ENCODE results near the gene SYNRG. TPM values are rescaled to one million over a fixed set of nuclear protein-coding genes. Genes with fewer than 3 reads are reported as not detected.

Gene SYNRG
- total and polyA plus RNA-seq, 2 of the 13 experiments (the other 11 are each of a cell fraction or from before 2014, with no cell fraction given), result 7.3 to 8.7 TPM

DNA sequence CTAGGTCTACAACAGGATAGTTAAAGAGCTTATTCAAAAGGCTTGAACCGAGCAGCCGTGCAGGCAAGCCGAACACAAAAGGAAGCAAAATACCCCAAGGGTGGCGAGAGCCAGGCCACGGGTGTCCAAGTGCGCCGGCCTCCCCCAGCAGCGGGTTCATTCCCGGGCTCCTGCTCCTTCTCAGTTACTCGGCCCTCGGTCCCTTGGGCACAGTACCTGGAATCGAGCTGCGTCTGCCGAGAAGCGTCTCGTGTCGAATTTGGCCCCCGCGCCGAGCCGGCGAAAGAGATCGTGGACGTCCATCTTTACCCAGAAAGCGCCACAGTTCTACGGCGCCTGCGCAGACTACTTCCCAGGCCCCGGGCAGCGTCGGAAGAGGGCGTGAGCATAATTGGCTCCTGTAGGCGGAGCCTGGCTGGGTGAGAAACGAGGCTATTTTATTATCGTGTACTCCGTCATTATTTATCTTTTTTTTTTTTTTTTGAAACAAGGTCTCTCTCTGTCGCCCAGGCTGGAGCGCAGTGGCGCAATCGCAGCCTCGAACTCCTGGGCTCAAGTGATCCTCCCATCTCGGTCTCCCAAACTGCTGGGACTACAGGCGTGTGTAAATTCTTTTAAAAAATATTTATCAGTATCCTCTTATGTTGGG lies 34.0 kb upstream of the SYNRG start, which contains the start of gene DDX52 (continued):
- TF ChIP-seq GLI4 (CRISPR knock-in tag; IDR thresholded peaks at IDR 0.05; ENCODE audit: borderline replicate concordance), result no peak
- TF ChIP-seq, protein P1, sequence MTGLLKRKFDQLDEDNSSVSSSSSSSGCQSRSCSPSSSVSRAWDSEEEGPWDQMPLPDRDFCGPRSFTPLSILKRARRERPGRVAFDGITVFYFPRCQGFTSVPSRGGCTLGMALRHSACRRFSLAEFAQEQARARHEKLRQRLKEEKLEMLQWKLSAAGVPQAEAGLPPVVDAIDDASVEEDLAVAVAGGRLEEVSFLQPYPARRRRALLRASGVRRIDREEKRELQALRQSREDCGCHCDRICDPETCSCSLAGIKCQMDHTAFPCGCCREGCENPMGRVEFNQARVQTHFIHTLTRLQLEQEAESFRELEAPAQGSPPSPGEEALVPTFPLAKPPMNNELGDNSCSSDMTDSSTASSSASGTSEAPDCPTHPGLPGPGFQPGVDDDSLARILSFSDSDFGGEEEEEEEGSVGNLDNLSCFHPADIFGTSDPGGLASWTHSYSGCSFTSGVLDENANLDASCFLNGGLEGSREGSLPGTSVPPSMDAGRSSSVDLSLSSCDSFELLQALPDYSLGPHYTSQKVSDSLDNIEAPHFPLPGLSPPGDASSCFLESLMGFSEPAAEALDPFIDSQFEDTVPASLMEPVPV (CRISPR knock-in tag; IDR thresholded peaks at IDR 0.05), result no peak
- peak; percentile 60 for TF ChIP-seq SPEN (CRISPR knock-in tag; IDR thresholded peaks at IDR 0.05; ENCODE audit: low read depth)
- TF ChIP-seq, protein P2, sequence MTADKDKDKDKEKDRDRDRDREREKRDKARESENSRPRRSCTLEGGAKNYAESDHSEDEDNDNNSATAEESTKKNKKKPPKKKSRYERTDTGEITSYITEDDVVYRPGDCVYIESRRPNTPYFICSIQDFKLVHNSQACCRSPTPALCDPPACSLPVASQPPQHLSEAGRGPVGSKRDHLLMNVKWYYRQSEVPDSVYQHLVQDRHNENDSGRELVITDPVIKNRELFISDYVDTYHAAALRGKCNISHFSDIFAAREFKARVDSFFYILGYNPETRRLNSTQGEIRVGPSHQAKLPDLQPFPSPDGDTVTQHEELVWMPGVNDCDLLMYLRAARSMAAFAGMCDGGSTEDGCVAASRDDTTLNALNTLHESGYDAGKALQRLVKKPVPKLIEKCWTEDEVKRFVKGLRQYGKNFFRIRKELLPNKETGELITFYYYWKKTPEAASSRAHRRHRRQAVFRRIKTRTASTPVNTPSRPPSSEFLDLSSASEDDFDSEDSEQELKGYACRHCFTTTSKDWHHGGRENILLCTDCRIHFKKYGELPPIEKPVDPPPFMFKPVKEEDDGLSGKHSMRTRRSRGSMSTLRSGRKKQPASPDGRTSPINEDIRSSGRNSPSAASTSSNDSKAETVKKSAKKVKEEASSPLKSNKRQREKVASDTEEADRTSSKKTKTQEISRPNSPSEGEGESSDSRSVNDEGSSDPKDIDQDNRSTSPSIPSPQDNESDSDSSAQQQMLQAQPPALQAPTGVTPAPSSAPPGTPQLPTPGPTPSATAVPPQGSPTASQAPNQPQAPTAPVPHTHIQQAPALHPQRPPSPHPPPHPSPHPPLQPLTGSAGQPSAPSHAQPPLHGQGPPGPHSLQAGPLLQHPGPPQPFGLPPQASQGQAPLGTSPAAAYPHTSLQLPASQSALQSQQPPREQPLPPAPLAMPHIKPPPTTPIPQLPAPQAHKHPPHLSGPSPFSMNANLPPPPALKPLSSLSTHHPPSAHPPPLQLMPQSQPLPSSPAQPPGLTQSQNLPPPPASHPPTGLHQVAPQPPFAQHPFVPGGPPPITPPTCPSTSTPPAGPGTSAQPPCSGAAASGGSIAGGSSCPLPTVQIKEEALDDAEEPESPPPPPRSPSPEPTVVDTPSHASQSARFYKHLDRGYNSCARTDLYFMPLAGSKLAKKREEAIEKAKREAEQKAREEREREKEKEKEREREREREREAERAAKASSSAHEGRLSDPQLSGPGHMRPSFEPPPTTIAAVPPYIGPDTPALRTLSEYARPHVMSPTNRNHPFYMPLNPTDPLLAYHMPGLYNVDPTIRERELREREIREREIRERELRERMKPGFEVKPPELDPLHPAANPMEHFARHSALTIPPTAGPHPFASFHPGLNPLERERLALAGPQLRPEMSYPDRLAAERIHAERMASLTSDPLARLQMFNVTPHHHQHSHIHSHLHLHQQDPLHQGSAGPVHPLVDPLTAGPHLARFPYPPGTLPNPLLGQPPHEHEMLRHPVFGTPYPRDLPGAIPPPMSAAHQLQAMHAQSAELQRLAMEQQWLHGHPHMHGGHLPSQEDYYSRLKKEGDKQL (CRISPR knock-in tag; IDR thresholded peaks at IDR 0.05; ENCODE audit: low read depth), result no peak
- no peak for TF ChIP-seq RFX1 (IDR thresholded peaks at IDR 0.05)
- TF ChIP-seq ZMYM3 (CRISPR knock-in tag; IDR thresholded peaks at IDR 0.05), result peak; percentile 58; the same call in 1 of the 2 replicates
- TF ChIP-seq, protein P3, sequence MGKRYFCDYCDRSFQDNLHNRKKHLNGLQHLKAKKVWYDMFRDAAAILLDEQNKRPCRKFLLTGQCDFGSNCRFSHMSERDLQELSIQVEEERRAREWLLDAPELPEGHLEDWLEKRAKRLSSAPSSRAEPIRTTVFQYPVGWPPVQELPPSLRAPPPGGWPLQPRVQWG (CRISPR knock-in tag; IDR thresholded peaks at IDR 0.05; ENCODE audit: borderline replicate concordance, low read depth), result no peak
- no peak for TF ChIP-seq ZSCAN9 (CRISPR knock-in tag; IDR thresholded peaks at IDR 0.05; ENCODE audit: borderline replicate concordance)
- TF ChIP-seq ZNF775 (CRISPR knock-in tag; IDR thresholded peaks at IDR 0.05; ENCODE audit: borderline replicate concordance), result no peak
- no peak for TF ChIP-seq ZNF780A (CRISPR knock-in tag; IDR thresholded peaks at IDR 0.05)
- no peak for TF ChIP-seq NR2F2 (IDR thresholded peaks at IDR 0.05; ENCODE audit: borderline replicate concordance, low read depth)
- TF ChIP-seq, protein P4, sequence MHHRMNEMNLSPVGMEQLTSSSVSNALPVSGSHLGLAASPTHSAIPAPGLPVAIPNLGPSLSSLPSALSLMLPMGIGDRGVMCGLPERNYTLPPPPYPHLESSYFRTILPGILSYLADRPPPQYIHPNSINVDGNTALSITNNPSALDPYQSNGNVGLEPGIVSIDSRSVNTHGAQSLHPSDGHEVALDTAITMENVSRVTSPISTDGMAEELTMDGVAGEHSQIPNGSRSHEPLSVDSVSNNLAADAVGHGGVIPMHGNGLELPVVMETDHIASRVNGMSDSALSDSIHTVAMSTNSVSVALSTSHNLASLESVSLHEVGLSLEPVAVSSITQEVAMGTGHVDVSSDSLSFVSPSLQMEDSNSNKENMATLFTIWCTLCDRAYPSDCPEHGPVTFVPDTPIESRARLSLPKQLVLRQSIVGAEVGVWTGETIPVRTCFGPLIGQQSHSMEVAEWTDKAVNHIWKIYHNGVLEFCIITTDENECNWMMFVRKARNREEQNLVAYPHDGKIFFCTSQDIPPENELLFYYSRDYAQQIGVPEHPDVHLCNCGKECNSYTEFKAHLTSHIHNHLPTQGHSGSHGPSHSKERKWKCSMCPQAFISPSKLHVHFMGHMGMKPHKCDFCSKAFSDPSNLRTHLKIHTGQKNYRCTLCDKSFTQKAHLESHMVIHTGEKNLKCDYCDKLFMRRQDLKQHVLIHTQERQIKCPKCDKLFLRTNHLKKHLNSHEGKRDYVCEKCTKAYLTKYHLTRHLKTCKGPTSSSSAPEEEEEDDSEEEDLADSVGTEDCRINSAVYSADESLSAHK (CRISPR knock-in tag; IDR thresholded peaks at IDR 0.05; ENCODE audit: borderline replicate concordance), result no peak
- TF ChIP-seq TGIF2 (CRISPR knock-in tag; IDR thresholded peaks at IDR 0.05), result no peak
- no peak for TF ChIP-seq CBFB (CRISPR knock-in tag; IDR thresholded peaks at IDR 0.05)
- TF ChIP-seq, protein P5, sequence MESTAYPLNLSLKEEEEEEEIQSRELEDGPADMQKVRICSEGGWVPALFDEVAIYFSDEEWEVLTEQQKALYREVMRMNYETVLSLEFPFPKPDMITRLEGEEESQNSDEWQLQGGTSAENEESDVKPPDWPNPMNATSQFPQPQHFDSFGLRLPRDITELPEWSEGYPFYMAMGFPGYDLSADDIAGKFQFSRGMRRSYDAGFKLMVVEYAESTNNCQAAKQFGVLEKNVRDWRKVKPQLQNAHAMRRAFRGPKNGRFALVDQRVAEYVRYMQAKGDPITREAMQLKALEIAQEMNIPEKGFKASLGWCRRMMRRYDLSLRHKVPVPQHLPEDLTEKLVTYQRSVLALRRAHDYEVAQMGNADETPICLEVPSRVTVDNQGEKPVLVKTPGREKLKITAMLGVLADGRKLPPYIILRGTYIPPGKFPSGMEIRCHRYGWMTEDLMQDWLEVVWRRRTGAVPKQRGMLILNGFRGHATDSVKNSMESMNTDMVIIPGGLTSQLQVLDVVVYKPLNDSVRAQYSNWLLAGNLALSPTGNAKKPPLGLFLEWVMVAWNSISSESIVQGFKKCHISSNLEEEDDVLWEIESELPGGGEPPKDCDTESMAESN (CRISPR knock-in tag; conservative IDR thresholded peaks at IDR 0.05), result no peak; the same call in 1 of the 2 replicates
- TF ChIP-seq ZNF160 (CRISPR knock-in tag; IDR thresholded peaks at IDR 0.05), result no peak
- TF ChIP-seq RFXANK (CRISPR knock-in tag; IDR thresholded peaks at IDR 0.05), result no peak
- peak; percentile 23; the same call in 1 of the 2 replicates for TF ChIP-seq NKX3-1 (CRISPR knock-in tag; IDR thresholded peaks at IDR 0.05)

Data from HepG2 (cell line).